Liver (tissue), 9 donors: ENCODE measurements around the gene NDUFAF8. TPM values are rescaled to one million over a fixed set of nuclear protein-coding genes. Genes with fewer than 3 reads are reported as not detected.

ENCODE experiments used
- DNase-seq: peaks from one replicate; pipeline ENCODE4 v3.0.0-alpha.2; 2017; ENCODE audit warnings: low spot score
- H3K27ac ChIP-seq, 2 donors: one replicate each; pipeline ENCODE4 v1.7.0; 2013; ENCODE audit warnings: inconsistent platforms in 2 of 2, low read length in 2 of 2, control low read depth in 1 of 2, low read depth in 1 of 2, mild to moderate bottlenecking in 1 of 2
- H3K27me3 ChIP-seq, 4 donors: one replicate each; pipeline versions ENCODE4 v1.6.1 to v1.7.0; 2013; ENCODE audit warnings: low read length in 3 of 4, inconsistent platforms in 1 of 4, mild to moderate bottlenecking in 1 of 4, moderate library complexity in 1 of 4; ENCODE audit not compliant: control insufficient read depth in 4 of 4, insufficient read depth in 4 of 4
- H3K36me3 ChIP-seq, 4 donors: one replicate each; pipeline versions ENCODE4 v1.6.1 to v1.7.0; 2013; ENCODE audit warnings: low read length in 3 of 4, mild to moderate bottlenecking in 3 of 4, low read depth in 1 of 4, moderate library complexity in 1 of 4; ENCODE audit not compliant: control insufficient read depth in 4 of 4, insufficient read depth in 3 of 4
- H3K4me1 ChIP-seq, 4 donors: one replicate each; pipeline versions ENCODE4 v1.6.1 to v1.7.0; 2013; ENCODE audit warnings: low read length in 3 of 4, mild to moderate bottlenecking in 3 of 4, moderate library complexity in 1 of 4; ENCODE audit not compliant: control insufficient read depth in 4 of 4, insufficient read depth in 4 of 4
- H3K4me3 ChIP-seq, 3 donors: one replicate each; pipeline versions ENCODE4 v1.6.1 to v1.7.0; 2013; ENCODE audit warnings: low read length in 3 of 3, control low read depth in 1 of 3, low read depth in 1 of 3, mild to moderate bottlenecking in 1 of 3
- H3K9ac ChIP-seq, 2 donors: one replicate each; pipeline ENCODE4 v1.7.0; 2013; ENCODE audit warnings: low read length in 2 of 2, mild to moderate bottlenecking in 2 of 2, moderate library complexity in 2 of 2, control low read depth in 1 of 2, low read depth in 1 of 2
- H3K9me3 ChIP-seq, 4 donors: one replicate each; pipeline versions ENCODE4 v1.6.1 to v1.7.0; 2013; ENCODE audit warnings: low read length in 3 of 4; ENCODE audit not compliant: control insufficient read depth in 4 of 4
- ATF3 ChIP-seq: IDR thresholded peaks from 2 replicates; pipeline ENCODE4 v1.6.1; 2016; ENCODE audit warnings: antibody characterized with exemption
- CTCF ChIP-seq: fragments of 150-350 bp; IDR thresholded peaks from 2 replicates; pipeline ENCODE4 v1.5.1; 2017; ENCODE audit warnings: improper control_type of control experiment, low read depth, low read length; ENCODE audit not compliant: missing input control
- EGR1 ChIP-seq, 2 donors: IDR thresholded peaks; 2 replicates each; pipeline ENCODE4 v1.6.1; 2016 to 2018; ENCODE audit warnings: antibody characterized with exemption in 2 of 2, low read depth in 2 of 2
- FOXA1 ChIP-seq: IDR thresholded peaks from 2 replicates; pipeline ENCODE4 v1.6.1; 2016; ENCODE audit warnings: antibody characterized with exemption
- FOXA2 ChIP-seq: IDR thresholded peaks from 2 replicates; pipeline ENCODE4 v1.6.1; 2016; ENCODE audit warnings: antibody characterized with exemption
- GABPA ChIP-seq, 2 donors: IDR thresholded peaks in 1 of 2; conservative IDR thresholded peaks in 1 of 2; 2 replicates each; pipeline ENCODE4 v1.6.1; 2016; ENCODE audit warnings: antibody characterized with exemption in 2 of 2, mild to moderate bottlenecking in 1 of 2, moderate library complexity in 1 of 2
- HNF4A ChIP-seq, 2 donors: conservative IDR thresholded peaks; 2 replicates each; pipeline ENCODE4 v1.6.1; 2016; ENCODE audit warnings: antibody characterized with exemption in 2 of 2, mild to moderate bottlenecking in 2 of 2
- HNF4G ChIP-seq: IDR thresholded peaks from 2 replicates; pipeline ENCODE4 v1.6.1; 2016; ENCODE audit warnings: antibody characterized with exemption
- JUND ChIP-seq, 2 donors: IDR thresholded peaks; 2 replicates each; pipeline ENCODE4 v1.6.1; 2016; ENCODE audit warnings: antibody characterized with exemption in 2 of 2
- MAX ChIP-seq: IDR thresholded peaks from 2 replicates; pipeline ENCODE4 v1.6.1; 2016; ENCODE audit warnings: antibody characterized with exemption
- NR2F2 ChIP-seq: IDR thresholded peaks from 2 replicates; pipeline ENCODE4 v1.6.1; 2016; ENCODE audit warnings: antibody characterized with exemption
- RAD21 ChIP-seq, 2 donors: IDR thresholded peaks; 2 replicates each; pipeline ENCODE4 v1.6.1; 2016; ENCODE audit warnings: antibody characterized with exemption in 2 of 2, mild to moderate bottlenecking in 2 of 2
- REST ChIP-seq: IDR thresholded peaks from 2 replicates; pipeline ENCODE4 v1.6.1; 2016; ENCODE audit warnings: antibody characterized with exemption, mild to moderate bottlenecking
- RXRA ChIP-seq, 2 donors: IDR thresholded peaks; 2 replicates each; pipeline ENCODE4 v1.6.1; 2017 to 2018; ENCODE audit warnings: antibody characterized with exemption in 2 of 2, mild to moderate bottlenecking in 1 of 2
- SP1 ChIP-seq: IDR thresholded peaks from 2 replicates; pipeline ENCODE4 v1.6.1; 2018; ENCODE audit warnings: antibody characterized with exemption, mild to moderate bottlenecking
- TAF1 ChIP-seq: conservative IDR thresholded peaks from 2 replicates; pipeline ENCODE4 v1.6.1; 2016; ENCODE audit warnings: antibody characterized with exemption, mild to moderate bottlenecking
- YY1 ChIP-seq: IDR thresholded peaks from 2 replicates; pipeline ENCODE4 v1.6.1; 2016; ENCODE audit warnings: antibody characterized with exemption, mild to moderate bottlenecking
- WGBS: extraction: QIAGEN DNeasy Blood & Tissue Kit; methylation state at CpG from one replicate; pipeline ENCODE4 v1.1.7; 2013; 5-methylcytosine and 5-hydroxymethylcytosine counted together
- polyA plus RNA-seq, 2 donors: library from polyadenylated mRNA; stranded (reverse) in 1 of 2; unstranded in 1 of 2; fragments of 200-250 nt in 1 of 2; fragments of >200 nt in 1 of 2; fragmentation: Nextera tagmentation in 1 of 2; extraction: Ambion mirVana in 1 of 2; gene quantifications; one replicate each; pipeline versions ENCODE4 v1.2.1 to v1.2.3, GENCODE V29; 2013 to 2015
- total RNA-seq, 2 donors: library from RNA; depleted of rRNA; stranded (reverse); fragments of >200 nt; gene quantifications; one replicate each; pipeline ENCODE4 v1.2.3, GENCODE V29; 2014
- TF ChIP-seq, protein P1 (sequence below): IDR thresholded peaks from 2 replicates; pipeline ENCODE4 v1.6.1; 2016; ENCODE audit warnings: antibody characterized with exemption
- donor health status: healthy.
- donor health status: healthy.
- donor health status: healthy.
- donor health status: healthy.
- donor health status: healthy.

The NDUFAF8 gene
- total and polyA plus RNA-seq, 4 donors: 8.3 to 67.4 (median 15.5) TPM

- Histone ChIP-seq H3K9ac (no peak overlapping the region), H3K4me1 (peaks cover 2 to 30% (median 14%) of the 10 kb centered on the region in 4 donors), H3K36me3 (peaks cover 9 to 25% (median 18%) of the 10 kb centered on the region in 4 donors), H3K4me3 (no peak overlapping the region), H3K27me3 (no peaks in the 10 kb centered on the region), H3K27ac (no peak overlapping the region), H3K9me3 (no peaks in the 10 kb centered on the region)
- DNase-seq: no peak
- no peak for TF ChIP-seq HNF4G
- 81% methylated on average over 16 of the region's 16 CpGs for WGBS
Observed at GRCh38 chr17:81287741-81288430, 48.8 kb downstream of the NDUFAF8 start.

- Histone ChIP-seq H3K4me3 (no peak overlapping the region), H3K27ac (no peak overlapping the region), H3K27me3 (no peaks in the 10 kb centered on the region), H3K4me1 (peaks cover 2 to 34% (median 20%) of the 10 kb centered on the region in 4 donors), H3K9me3 (no peaks in the 10 kb centered on the region), H3K9ac (no peak overlapping the region), H3K36me3 (peaks cover 9 to 23% (median 17%) of the 10 kb centered on the region in 4 donors)
- no peak for TF ChIP-seq REST
- no peak for TF ChIP-seq CTCF
- TF ChIP-seq JUND (IDR thresholded peaks at IDR 0.05): no peak
- TF ChIP-seq FOXA2: no peak
- TF ChIP-seq, protein P1, sequence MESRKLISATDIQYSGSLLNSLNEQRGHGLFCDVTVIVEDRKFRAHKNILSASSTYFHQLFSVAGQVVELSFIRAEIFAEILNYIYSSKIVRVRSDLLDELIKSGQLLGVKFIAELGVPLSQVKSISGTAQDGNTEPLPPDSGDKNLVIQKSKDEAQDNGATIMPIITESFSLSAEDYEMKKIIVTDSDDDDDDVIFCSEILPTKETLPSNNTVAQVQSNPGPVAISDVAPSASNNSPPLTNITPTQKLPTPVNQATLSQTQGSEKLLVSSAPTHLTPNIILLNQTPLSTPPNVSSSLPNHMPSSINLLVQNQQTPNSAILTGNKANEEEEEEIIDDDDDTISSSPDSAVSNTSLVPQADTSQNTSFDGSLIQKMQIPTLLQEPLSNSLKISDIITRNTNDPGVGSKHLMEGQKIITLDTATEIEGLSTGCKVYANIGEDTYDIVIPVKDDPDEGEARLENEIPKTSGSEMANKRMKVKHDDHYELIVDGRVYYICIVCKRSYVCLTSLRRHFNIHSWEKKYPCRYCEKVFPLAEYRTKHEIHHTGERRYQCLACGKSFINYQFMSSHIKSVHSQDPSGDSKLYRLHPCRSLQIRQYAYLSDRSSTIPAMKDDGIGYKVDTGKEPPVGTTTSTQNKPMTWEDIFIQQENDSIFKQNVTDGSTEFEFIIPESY: no peak
- no peak for TF ChIP-seq FOXA1
- no peak for TF ChIP-seq ATF3
- TF ChIP-seq HNF4A (conservative IDR thresholded peaks at IDR 0.05): no peak
- TF ChIP-seq GABPA (IDR thresholded peaks at IDR 0.05 in 1 of 2, conservative IDR thresholded peaks at IDR 0.05 in 1 of 2): no peak
- TF ChIP-seq YY1: no peak
- TF ChIP-seq RXRA (IDR thresholded peaks at IDR 0.05): no peak
- no peak for TF ChIP-seq TAF1
- TF ChIP-seq EGR1 (IDR thresholded peaks at IDR 0.05; ENCODE audit: low read depth in 2 of 2): no peak
- no peak for TF ChIP-seq RAD21 (IDR thresholded peaks at IDR 0.05)
- no peak for TF ChIP-seq NR2F2
- TF ChIP-seq SP1: no peak
- no peak for TF ChIP-seq MAX
- no peak for DNase-seq
- 91% methylated on average over 8 of the region's 8 CpGs for WGBS
Observed at GRCh38 chr17:81288715-81289114, 49.6 kb downstream of the NDUFAF8 start.
